Measurements from ENCODE around the gene MAPKAPK2.

MAPKAPK2 gene

DNA sequence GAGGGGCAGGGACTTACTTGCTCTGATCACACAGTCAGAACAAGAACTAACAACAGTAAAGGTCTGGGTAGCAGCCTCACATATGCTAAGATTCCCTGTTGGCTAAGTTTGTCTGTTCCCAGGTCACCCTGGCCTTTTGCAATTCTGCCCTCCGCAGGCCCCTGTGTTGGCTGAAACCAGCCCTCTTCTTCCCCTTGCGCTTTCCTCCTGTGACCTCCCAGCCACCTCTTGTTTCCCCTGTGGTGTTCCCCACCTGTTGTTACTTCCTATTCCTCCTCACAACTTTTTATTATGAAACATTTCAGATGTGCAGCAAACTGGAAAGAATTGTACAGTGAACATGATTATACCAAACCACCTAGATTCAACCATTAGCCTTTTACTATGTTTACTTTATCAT, 23.4 kb downstream of the MAPKAPK2 start:
- Histone ChIP-seq H3K4me1 (ENCODE audit: control insufficient read depth in 1 of 2, insufficient read depth in 2 of 2, low read length in 2 of 2) (peaks cover 79 to 80% of the 10 kb centered on the region in 2 donors), H3K27me3 (ENCODE audit: control insufficient read depth in 1 of 2, insufficient read depth in 2 of 2, low read length in 2 of 2) (no peaks in the 10 kb centered on the region), H3K27ac (ENCODE audit: low read depth, low read length) (no peak overlapping the region), H3K9me3 (ENCODE audit: control insufficient read depth in 1 of 2, low read length in 2 of 2) (no peaks in the 10 kb centered on the region), H3K9ac (ENCODE audit: low read depth in 1 of 2, low read length in 2 of 2) (no peak overlapping the region), H3K4me3 (ENCODE audit: low read depth in 1 of 2, low read length in 2 of 2) (no peak overlapping the region), H3K36me3 (ENCODE audit: control insufficient read depth in 1 of 2, insufficient read depth in 2 of 2, low read length in 2 of 2) (no peaks in the 10 kb centered on the region)

DNA sequence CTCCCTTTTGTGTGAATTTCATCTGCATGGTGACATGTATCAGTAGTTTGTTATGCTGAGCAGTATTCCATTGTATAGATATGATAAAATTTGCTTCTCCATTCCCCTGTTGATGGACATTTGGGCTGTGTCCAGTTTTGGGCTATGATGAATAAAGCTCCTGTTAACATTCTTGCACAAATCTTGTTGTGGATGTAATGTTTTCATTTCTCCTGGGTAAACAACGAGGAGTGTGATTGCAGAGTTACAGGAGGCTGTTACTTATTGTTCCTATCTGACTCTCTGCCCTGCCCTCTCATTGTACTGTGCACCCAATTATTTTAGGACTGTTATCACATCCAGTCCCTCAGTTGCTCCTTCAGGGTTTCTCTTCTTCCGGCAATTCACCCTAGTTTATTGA, 24.2 kb downstream of the MAPKAPK2 start:
- Histone ChIP-seq H3K4me3 (ENCODE audit: low read depth in 1 of 2, low read length in 2 of 2) (no peak overlapping the region), H3K27ac (ENCODE audit: low read depth, low read length) (no peak overlapping the region)

DNA sequence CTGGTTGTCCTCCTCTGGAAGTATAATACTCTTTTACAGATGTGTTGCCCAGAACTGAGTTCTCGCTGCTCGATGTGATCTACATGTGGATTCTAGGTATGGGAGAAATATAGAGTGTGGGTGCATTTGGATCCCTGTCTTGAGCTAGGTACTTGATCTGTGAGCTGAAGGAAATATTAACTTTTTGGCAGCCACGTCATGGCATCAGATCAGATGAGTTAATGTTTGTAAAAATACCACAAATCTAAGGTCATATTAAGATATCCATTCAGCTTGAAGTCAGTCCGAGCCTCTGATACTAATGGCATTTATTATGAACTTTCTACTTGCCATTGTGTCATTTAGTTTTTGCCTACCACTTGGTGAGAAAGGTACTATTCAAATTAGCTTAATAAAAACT, 24.6 kb downstream of the MAPKAPK2 start:
- Histone ChIP-seq H3K9ac (ENCODE audit: low read depth in 1 of 2, low read length in 2 of 2) (no peak overlapping the region), H3K27me3 (ENCODE audit: control insufficient read depth in 1 of 2, insufficient read depth in 2 of 2, low read length in 2 of 2) (no peaks in the 10 kb centered on the region), H3K9me3 (ENCODE audit: control insufficient read depth in 1 of 2, low read length in 2 of 2) (no peaks in the 10 kb centered on the region), H3K4me1 (ENCODE audit: control insufficient read depth in 1 of 2, insufficient read depth in 2 of 2, low read length in 2 of 2) (peaks cover 80 to 83% of the 10 kb centered on the region in 2 donors), H3K36me3 (ENCODE audit: control insufficient read depth in 1 of 2, insufficient read depth in 2 of 2, low read length in 2 of 2) (no peaks in the 10 kb centered on the region), H3K4me3 (ENCODE audit: low read depth in 1 of 2, low read length in 2 of 2) (no peak overlapping the region), H3K27ac (ENCODE audit: low read depth, low read length) (no peak overlapping the region)

More for the DNA sequence above, 24.2 kb downstream of the MAPKAPK2 start:
- H3K27me3 ChIP-seq (ENCODE audit: control insufficient read depth in 1 of 2, insufficient read depth in 2 of 2, low read length in 2 of 2): no peaks in the 10 kb centered on the region
- H3K9me3 ChIP-seq (ENCODE audit: control insufficient read depth in 1 of 2, low read length in 2 of 2): no peaks in the 10 kb centered on the region
- H3K9ac ChIP-seq (ENCODE audit: low read depth in 1 of 2, low read length in 2 of 2): no peak overlapping the region
- H3K4me1 ChIP-seq (ENCODE audit: control insufficient read depth in 1 of 2, insufficient read depth in 2 of 2, low read length in 2 of 2): peaks cover 80 to 83% of the 10 kb centered on the region in 2 donors
- no peaks in the 10 kb centered on the region for H3K36me3 ChIP-seq (ENCODE audit: control insufficient read depth in 1 of 2, insufficient read depth in 2 of 2, low read length in 2 of 2)

DNA sequence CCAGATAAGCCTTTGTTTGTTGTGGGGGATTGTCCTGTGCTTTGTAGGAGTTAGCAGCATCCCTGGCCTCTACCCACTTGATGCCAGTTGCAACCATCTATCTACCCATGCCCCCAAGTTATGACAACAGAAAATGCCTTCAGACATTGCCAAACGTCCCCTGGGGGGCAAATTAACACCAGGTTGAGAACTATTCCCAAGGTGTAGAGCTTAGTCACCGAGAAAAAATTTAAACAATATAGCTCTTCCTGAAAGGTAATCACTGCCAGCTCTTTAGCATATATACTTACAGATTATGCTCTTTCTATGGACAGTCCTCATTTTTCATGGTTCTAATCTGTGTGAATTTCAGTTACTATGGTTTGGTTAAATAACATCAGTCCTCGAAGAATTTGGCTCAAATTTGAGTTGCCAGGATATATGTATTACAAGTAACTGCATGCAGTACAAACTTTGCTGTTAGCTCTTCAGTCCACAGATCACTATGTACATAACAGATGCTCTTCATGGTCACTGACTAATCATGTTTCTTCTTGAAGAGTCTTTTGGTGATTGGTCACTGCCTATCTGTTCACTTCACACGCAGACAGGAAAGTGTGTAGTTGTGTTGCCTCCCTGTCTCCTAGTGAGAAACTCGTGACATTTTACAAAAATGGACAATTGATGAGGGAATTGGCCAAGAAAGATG, 25.2 kb downstream of the MAPKAPK2 start:
- no peaks in the 10 kb centered on the region for H3K36me3 ChIP-seq (ENCODE audit: control insufficient read depth in 1 of 2, insufficient read depth in 2 of 2, low read length in 2 of 2)
- no peaks in the 10 kb centered on the region for H3K27me3 ChIP-seq (ENCODE audit: control insufficient read depth in 1 of 2, insufficient read depth in 2 of 2, low read length in 2 of 2)
- no peak overlapping the region for H3K9ac ChIP-seq (ENCODE audit: low read depth in 1 of 2, low read length in 2 of 2)
- H3K4me3 ChIP-seq (ENCODE audit: low read depth in 1 of 2, low read length in 2 of 2): no peak overlapping the region
- H3K4me1 ChIP-seq (ENCODE audit: control insufficient read depth in 1 of 2, insufficient read depth in 2 of 2, low read length in 2 of 2): peaks cover 80 to 82% of the 10 kb centered on the region in 2 donors
- H3K27ac ChIP-seq (ENCODE audit: low read depth, low read length): no peak overlapping the region
- no peaks in the 10 kb centered on the region for H3K9me3 ChIP-seq (ENCODE audit: control insufficient read depth in 1 of 2, low read length in 2 of 2)

DNA sequence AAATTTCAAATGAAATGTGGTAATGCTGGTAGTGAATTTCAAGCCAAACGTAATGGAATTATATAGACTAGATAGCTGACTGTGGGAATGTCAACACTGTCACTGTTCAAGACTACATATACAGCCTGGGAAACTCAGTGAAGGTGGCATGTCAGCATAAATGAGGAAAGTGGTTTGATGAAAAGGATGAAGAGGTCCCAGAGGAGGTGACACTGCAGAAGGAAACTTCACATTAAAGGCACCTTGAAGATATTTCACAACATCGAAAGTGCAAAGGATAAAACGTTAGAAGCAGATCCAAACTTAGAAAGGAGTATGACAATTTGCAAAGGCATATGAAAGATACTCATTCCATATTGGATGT, 25.7 kb downstream of the MAPKAPK2 start:
- Histone ChIP-seq H3K4me3 (ENCODE audit: low read depth in 1 of 2, low read length in 2 of 2) (no peak overlapping the region), H3K27me3 (ENCODE audit: control insufficient read depth in 1 of 2, insufficient read depth in 2 of 2, low read length in 2 of 2) (no peaks in the 10 kb centered on the region), H3K9ac (ENCODE audit: low read depth in 1 of 2, low read length in 2 of 2) (no peak overlapping the region), H3K27ac (ENCODE audit: low read depth, low read length) (no peak overlapping the region), H3K4me1 (ENCODE audit: control insufficient read depth in 1 of 2, insufficient read depth in 2 of 2, low read length in 2 of 2) (peaks cover 80 to 82% of the 10 kb centered on the region in 2 donors), H3K36me3 (ENCODE audit: control insufficient read depth in 1 of 2, insufficient read depth in 2 of 2, low read length in 2 of 2) (no peaks in the 10 kb centered on the region), H3K9me3 (ENCODE audit: control insufficient read depth in 1 of 2, low read length in 2 of 2) (no peaks in the 10 kb centered on the region)

DNA sequence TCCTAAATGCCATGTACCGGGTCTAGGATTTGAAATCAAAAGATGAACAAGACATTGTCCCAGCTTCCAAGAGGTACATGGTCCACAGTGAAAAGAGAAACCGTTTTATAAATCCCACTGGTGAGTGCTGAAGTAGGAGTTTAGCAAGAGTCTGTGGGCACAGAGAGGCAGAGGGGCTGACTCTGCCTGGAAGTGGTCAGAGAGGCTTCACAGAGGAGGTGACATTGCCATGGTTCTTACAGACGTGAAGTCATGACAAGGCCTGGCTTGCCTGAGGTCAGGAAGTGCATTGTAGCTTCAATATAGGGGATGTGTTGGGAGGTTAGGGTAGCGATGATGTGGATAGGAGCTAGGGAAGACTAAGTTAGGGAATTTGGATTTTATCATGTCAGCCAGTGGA, 28.4 kb downstream of the MAPKAPK2 start:
- Histone ChIP-seq H3K36me3 (ENCODE audit: control insufficient read depth in 1 of 2, insufficient read depth in 2 of 2, low read length in 2 of 2) (no peaks in the 10 kb centered on the region), H3K27ac (ENCODE audit: low read depth, low read length) (no peak overlapping the region), H3K9ac (ENCODE audit: low read depth in 1 of 2, low read length in 2 of 2) (no peak overlapping the region), H3K27me3 (ENCODE audit: control insufficient read depth in 1 of 2, insufficient read depth in 2 of 2, low read length in 2 of 2) (no peaks in the 10 kb centered on the region), H3K4me3 (ENCODE audit: low read depth in 1 of 2, low read length in 2 of 2) (no peak overlapping the region), H3K4me1 (ENCODE audit: control insufficient read depth in 1 of 2, insufficient read depth in 2 of 2, low read length in 2 of 2) (peaks cover 77 to 78% of the 10 kb centered on the region in 2 donors), H3K9me3 (ENCODE audit: control insufficient read depth in 1 of 2, low read length in 2 of 2) (no peaks in the 10 kb centered on the region)

DNA sequence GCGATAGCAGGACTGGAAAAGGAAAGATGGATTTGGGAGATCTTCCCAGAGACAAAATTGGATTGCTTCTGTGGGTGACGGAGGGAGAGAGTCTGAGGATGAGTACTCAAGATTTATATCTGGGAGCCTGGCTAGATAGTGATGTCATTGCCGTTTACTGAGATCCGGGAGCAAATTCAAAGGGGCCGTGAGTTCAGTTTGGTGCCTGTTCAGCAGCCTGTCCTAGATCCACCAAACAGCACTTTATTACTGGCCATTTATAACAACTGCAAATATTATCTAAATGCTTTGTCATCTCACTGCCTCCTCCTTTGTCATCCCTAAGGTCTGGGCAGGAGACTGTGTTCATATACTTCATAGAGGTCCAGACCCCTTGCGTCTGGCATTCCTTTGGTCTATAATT, 29.2 kb downstream of the MAPKAPK2 start:
- Histone ChIP-seq H3K9me3 (ENCODE audit: control insufficient read depth in 1 of 2, low read length in 2 of 2) (no peaks in the 10 kb centered on the region), H3K4me1 (ENCODE audit: control insufficient read depth in 1 of 2, insufficient read depth in 2 of 2, low read length in 2 of 2) (peaks cover 70 to 74% of the 10 kb centered on the region in 2 donors), H3K9ac (ENCODE audit: low read depth in 1 of 2, low read length in 2 of 2) (peak overlapping the region in 1 of 2 donors; percentile 15), H3K27ac (ENCODE audit: low read depth, low read length) (peak overlapping the region; percentile 27), H3K4me3 (ENCODE audit: low read depth in 1 of 2, low read length in 2 of 2) (no peak overlapping the region), H3K36me3 (ENCODE audit: control insufficient read depth in 1 of 2, insufficient read depth in 2 of 2, low read length in 2 of 2) (no peaks in the 10 kb centered on the region), H3K27me3 (ENCODE audit: control insufficient read depth in 1 of 2, insufficient read depth in 2 of 2, low read length in 2 of 2) (no peaks in the 10 kb centered on the region)

DNA sequence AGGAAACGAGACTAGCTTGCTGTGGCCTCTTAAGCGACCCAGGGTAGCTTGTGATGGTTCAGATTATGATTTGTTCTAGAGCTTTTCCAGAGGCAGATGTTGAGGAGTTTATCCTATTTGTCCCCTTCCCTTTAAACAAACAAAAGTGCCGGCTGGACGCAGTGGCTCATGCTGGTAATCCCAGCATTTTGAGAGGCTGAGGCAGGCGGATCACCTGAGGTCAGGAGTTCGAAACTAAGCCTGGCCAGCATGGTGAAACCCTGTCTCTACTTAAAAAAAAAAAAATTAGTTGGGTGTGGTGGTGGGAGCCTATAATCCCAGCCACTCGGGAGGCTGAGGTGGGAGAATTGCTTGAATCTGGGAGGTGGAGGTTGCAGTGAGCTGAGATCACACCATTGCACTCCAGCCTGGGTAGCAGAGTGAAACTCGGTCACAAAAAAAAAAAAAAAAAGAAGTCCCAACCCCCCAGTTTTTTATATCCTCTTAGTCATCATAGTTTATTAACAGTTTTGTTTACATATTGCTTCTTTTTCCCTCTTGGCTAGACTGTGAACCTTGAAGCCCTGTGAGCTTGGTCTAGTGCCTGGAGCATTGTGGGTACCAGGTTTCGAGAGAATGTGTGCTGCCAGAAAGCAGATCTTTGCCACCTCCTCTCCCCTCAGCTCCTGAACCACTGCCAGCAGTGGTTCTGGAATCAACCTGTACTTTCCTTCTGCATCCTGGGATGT, 29.8 kb downstream of the MAPKAPK2 start:
- Histone ChIP-seq H3K9me3 (ENCODE audit: control insufficient read depth in 1 of 2, low read length in 2 of 2) (no peaks in the 10 kb centered on the region), H3K27ac (ENCODE audit: low read depth, low read length) (peak overlapping the region; percentile 35), H3K4me1 (ENCODE audit: control insufficient read depth in 1 of 2, insufficient read depth in 2 of 2, low read length in 2 of 2) (peaks cover 64 to 73% of the 10 kb centered on the region in 2 donors), H3K27me3 (ENCODE audit: control insufficient read depth in 1 of 2, insufficient read depth in 2 of 2, low read length in 2 of 2) (no peaks in the 10 kb centered on the region), H3K9ac (ENCODE audit: low read depth in 1 of 2, low read length in 2 of 2) (peak overlapping the region in 1 of 2 donors; percentile 15), H3K4me3 (ENCODE audit: low read depth in 1 of 2, low read length in 2 of 2) (peak overlapping the region in 1 of 2 donors; percentile 5), H3K36me3 (ENCODE audit: control insufficient read depth in 1 of 2, insufficient read depth in 2 of 2, low read length in 2 of 2) (no peaks in the 10 kb centered on the region)

DNA sequence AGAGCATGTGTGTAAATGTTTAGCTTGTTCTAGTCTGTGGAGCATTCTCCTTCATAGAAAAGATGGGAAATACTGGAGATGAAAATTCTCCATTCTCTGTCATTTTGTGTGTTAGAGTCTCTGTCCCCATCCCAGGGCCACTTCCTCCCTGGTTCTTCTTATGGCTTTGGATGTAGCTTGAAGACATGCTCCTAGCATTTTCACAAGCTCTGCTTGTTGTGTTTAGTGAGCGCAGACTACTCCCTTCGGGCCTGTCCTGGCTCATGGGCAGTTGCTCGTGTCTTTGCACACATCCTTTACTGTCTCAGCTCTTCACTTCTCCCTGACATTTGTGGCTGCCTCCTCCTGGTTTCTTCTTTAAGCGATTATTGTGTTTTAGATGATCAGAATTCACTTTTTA, 30.4 kb downstream of the MAPKAPK2 start:
- Histone ChIP-seq H3K4me3 (ENCODE audit: low read depth in 1 of 2, low read length in 2 of 2) (peak overlapping the region in 1 of 2 donors; percentile 5), H3K9me3 (ENCODE audit: control insufficient read depth in 1 of 2, low read length in 2 of 2) (no peaks in the 10 kb centered on the region), H3K27me3 (ENCODE audit: control insufficient read depth in 1 of 2, insufficient read depth in 2 of 2, low read length in 2 of 2) (no peaks in the 10 kb centered on the region), H3K9ac (ENCODE audit: low read depth in 1 of 2, low read length in 2 of 2) (peak overlapping the region in 1 of 2 donors; percentile 25), H3K27ac (ENCODE audit: low read depth, low read length) (peak overlapping the region; percentile 35), H3K4me1 (ENCODE audit: control insufficient read depth in 1 of 2, insufficient read depth in 2 of 2, low read length in 2 of 2) (peaks cover 58 to 71% of the 10 kb centered on the region in 2 donors), H3K36me3 (ENCODE audit: control insufficient read depth in 1 of 2, insufficient read depth in 2 of 2, low read length in 2 of 2) (no peaks in the 10 kb centered on the region)

DNA sequence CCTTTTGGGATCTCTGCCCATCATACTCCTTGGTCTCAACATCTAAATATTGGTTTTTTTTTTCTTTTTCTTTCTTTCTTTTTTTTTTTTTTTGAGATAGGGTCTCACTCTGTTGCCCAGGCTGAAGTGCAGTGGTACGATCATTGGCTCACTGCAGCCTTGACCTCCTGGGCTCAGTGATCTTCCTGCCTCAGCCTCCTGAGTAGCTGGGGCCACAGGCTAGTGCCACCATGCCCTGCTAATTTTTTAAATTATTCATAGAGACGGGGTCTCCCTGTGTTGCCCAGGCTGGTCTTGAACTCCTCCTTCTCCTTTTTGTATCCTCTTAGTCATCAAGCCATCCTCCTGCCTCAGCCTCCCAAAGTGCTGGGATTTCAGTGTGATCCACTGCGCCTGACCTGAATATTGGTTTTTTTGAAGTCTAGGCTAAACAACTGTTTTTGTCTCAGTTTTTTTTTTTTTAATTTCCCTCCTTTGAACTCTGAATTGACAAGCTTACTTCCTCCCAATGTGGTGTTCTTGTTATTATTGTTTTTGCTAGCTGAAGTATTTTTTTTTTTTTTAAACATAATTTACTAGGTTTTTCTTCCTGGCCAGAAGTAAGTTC, 30.9 kb downstream of the MAPKAPK2 start:
- no peaks in the 10 kb centered on the region for H3K9me3 ChIP-seq (ENCODE audit: control insufficient read depth in 1 of 2, low read length in 2 of 2)
- peak overlapping the region; percentile 35 for H3K27ac ChIP-seq (ENCODE audit: low read depth, low read length)
- H3K9ac ChIP-seq (ENCODE audit: low read depth in 1 of 2, low read length in 2 of 2): peak overlapping the region in 1 of 2 donors; percentile 25
- peaks cover 54 to 76% of the 10 kb centered on the region in 2 donors for H3K4me1 ChIP-seq (ENCODE audit: control insufficient read depth in 1 of 2, insufficient read depth in 2 of 2, low read length in 2 of 2)
- no peaks in the 10 kb centered on the region for H3K36me3 ChIP-seq (ENCODE audit: control insufficient read depth in 1 of 2, insufficient read depth in 2 of 2, low read length in 2 of 2)
- no peaks in the 10 kb centered on the region for H3K27me3 ChIP-seq (ENCODE audit: control insufficient read depth in 1 of 2, insufficient read depth in 2 of 2, low read length in 2 of 2)
- H3K4me3 ChIP-seq (ENCODE audit: low read depth in 1 of 2, low read length in 2 of 2): no peak overlapping the region
